SH-SY5Y (cell line): ENCODE results near the gene CNTN5.

ENCODE experiments used
- GATA2 ChIP-seq: IDR thresholded peaks from 2 replicates; pipeline ENCODE4 v1.6.1; 2011; ENCODE audit warnings: mild to moderate bottlenecking, low read depth, low read length
- GATA3 ChIP-seq: IDR thresholded peaks from 2 replicates; pipeline ENCODE4 v1.6.1; 2011; ENCODE audit warnings: low read depth, mild to moderate bottlenecking, low read length, moderate library complexity

- TF ChIP-seq GATA3 (no peak), GATA2 (no peak)
Observed at GRCh38 chr11:99614352-99614751, 593.6 kb downstream of the CNTN5 start.
